ENCODE data around the gene LBH.

- TF ChIP-seq RCOR1 (IDR thresholded peaks at IDR 0.05; ENCODE audit: low read length), result no peak
- TF ChIP-seq CTCF (IDR thresholded peaks at IDR 0.05), result no peak
These were observed 70.2 kb downstream of the LBH start for GRCh38 chr2:30301551-30301950.

All from SK-N-SH (cell line).